NCI-H524 (cell line): ENCODE results near the gene KLF15.

ENCODE experiments used
- DNase-seq, 2 experiments: peaks; one replicate each; lab custom pipeline; 2025; lab: John Stamatoyannopoulos, UW

The KLF15 gene

GRCh38 chr3:126319701-126320295, 37.4 kb downstream of the KLF15 start:
- DNase-seq = no peak

GRCh38 chr3:126317029-126317996, 39.9 kb downstream of the KLF15 start:
- DNase-seq = no peak

GRCh38 chr3:126316501-126316939, 40.7 kb downstream of the KLF15 start:
- DNase-seq = no peak

GRCh38 chr3:126316031-126316461, 41.2 kb downstream of the KLF15 start:
- no peak for DNase-seq

GRCh38 chr3:126314790-126315658, 42.2 kb downstream of the KLF15 start:
- no peak for DNase-seq

GRCh38 chr3:126314305-126314789, 42.9 kb downstream of the KLF15 start:
- DNase-seq = no peak

- DNase-seq = peak in 1 of 2 experiments; percentile 17
Observed at GRCh38 chr3:126313580-126314304, 43.5 kb downstream of the KLF15 start.

GRCh38 chr3:126313166-126313565, 44.0 kb downstream of the KLF15 start:
- DNase-seq = no peak

GRCh38 chr3:126312341-126312740, 44.9 kb downstream of the KLF15 start:
- DNase-seq = no peak

- DNase-seq = no peak
Observed at GRCh38 chr3:126311338-126311978, 45.8 kb downstream of the KLF15 start.

- DNase-seq = no peak
Observed at GRCh38 chr3:126310816-126311215, 46.4 kb downstream of the KLF15 start.

GRCh38 chr3:126309861-126310655, 47.1 kb downstream of the KLF15 start:
- no peak for DNase-seq

GRCh38 chr3:126309165-126309564, 48.0 kb downstream of the KLF15 start:
- no peak for DNase-seq

- DNase-seq = no peak
Observed at GRCh38 chr3:126308394-126309125, 48.6 kb downstream of the KLF15 start.

GRCh38 chr3:126307591-126308393, 49.4 kb downstream of the KLF15 start:
- no peak for DNase-seq

GRCh38 chr3:126306888-126307482, 50.2 kb downstream of the KLF15 start:
- DNase-seq = no peak

- no peak for DNase-seq
Observed at GRCh38 chr3:126306397-126306796, 50.8 kb downstream of the KLF15 start.

GRCh38 chr3:126305427-126305826, 51.8 kb downstream of the KLF15 start:
- DNase-seq = no peak
